Esophagus squamous epithelium (tissue), 5 donors: ENCODE data around the gene FCN1. TPM values are rescaled to one million over a fixed set of nuclear protein-coding genes. Genes with fewer than 3 reads are reported as not detected.

Experiments used
- DNase-seq: peaks from one replicate; lab custom pipeline; 2025; lab: John Stamatoyannopoulos, UW
- H3K27ac ChIP-seq, 4 donors: fragments of 200-600 bp; sonication (generic); one replicate each; pipeline ENCODE4 v1.5.1; 2016 to 2019; ENCODE audit warnings: mild to moderate bottlenecking in 1 of 4
- H3K27me3 ChIP-seq, 4 donors: fragments of 200-600 bp; sonication (generic); 1 replicate in 3 of 4; 2 replicates in 1 of 4; pipeline versions ENCODE4 v1.5.1 to v1.6.0; 2017 to 2021; ENCODE audit warnings: antibody characterized with exemption in 1 of 4
- H3K36me3 ChIP-seq, 3 donors: fragments of 200-600 bp; sonication (generic); one replicate each; pipeline ENCODE4 v1.5.1; 2016 to 2019
- H3K4me1 ChIP-seq, 3 donors: fragments of 200-600 bp; sonication (generic); one replicate each; pipeline ENCODE4 v1.5.1; 2017 to 2019
- H3K4me3 ChIP-seq, 4 donors: fragments of 200-600 bp; sonication (generic); 1 replicate in 3 of 4; 2 replicates in 1 of 4; pipeline ENCODE4 v1.5.1; 2016 to 2019; ENCODE audit warnings: mild to moderate bottlenecking in 2 of 4, moderate library complexity in 1 of 4
- H3K9me3 ChIP-seq, 3 donors: fragments of 200-600 bp; sonication (generic); one replicate each; pipeline ENCODE4 v1.5.1; 2016 to 2019
- POLR2A ChIP-seq, 4 donors: fragments of 450-650 bp; IDR thresholded peaks; one replicate each; pipeline ENCODE4 v1.6.1; 2017; ENCODE audit warnings: antibody characterized with exemption in 4 of 4, mild to moderate bottlenecking in 4 of 4, moderate library complexity in 3 of 4
- WGBS, 2 donors: methylation state at CpG; one replicate each; pipeline ENCODE4 v1.1.5; 2018; 5-methylcytosine and 5-hydroxymethylcytosine counted together
- intact Hi-C: fragments of 100-400 bp; cut with DNase I; formaldehyde crosslinking; loops from one replicate; pipeline ENCODE4 v1.15.0; 2022
- total RNA-seq, 4 donors: library from RNA; depleted of rRNA; stranded (reverse); fragments of >200 nt; gene quantifications; one replicate each; pipeline ENCODE4 v1.1.0, GENCODE V29; 2016
- TF ChIP-seq, protein P1 (sequence below), 6 experiments: fragments of 450-650 bp in 4 of 6; fragments of 200-600 bp in 2 of 6; sonication (generic) in 2 of 6; IDR thresholded peaks; one replicate each; pipeline ENCODE4 v1.5.1; 2016 to 2019; ENCODE audit warnings: antibody characterized with exemption in 6 of 6, mild to moderate bottlenecking in 4 of 6, moderate library complexity in 4 of 6
- donor health status: DM: yes; HTN: yes; CAD: no.

The FCN1 gene
- total RNA-seq, 4 donors from 2014 or later = 0.22 to 5.7 (median 0.76) TPM; not detected in 1

DNA sequence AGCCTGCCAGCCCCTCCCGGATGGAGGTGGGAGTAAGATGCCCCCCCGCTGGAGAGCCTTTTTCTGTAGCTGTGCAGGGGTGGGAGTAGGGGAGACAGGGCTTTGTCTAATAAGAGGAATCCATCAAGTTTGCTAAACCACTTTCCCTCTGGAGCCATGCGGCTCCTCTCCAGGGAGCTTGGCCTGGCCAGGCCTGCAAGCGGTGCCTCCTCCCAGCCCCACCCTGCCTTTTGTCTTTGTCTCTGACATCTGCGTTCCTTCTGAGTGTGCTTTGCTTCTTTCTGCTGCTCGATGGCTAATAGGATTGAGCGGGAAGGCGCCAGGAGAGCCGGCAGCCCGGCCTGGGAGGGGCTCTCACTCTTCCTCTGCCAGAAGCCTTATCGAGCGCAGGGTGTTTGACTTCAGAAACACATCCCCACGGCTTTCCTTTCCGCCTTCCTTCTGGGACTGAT is 26.7 kb upstream of the FCN1 start:
- Histone ChIP-seq H3K27ac (peak overlapping the region in 2 of 4 donors; percentile 3 to 5), H3K36me3 (no peaks in the 10 kb centered on the region), H3K27me3 (peaks cover 0 to 93% (median 0%) of the 10 kb centered on the region in 4 donors), H3K4me1 (peaks cover 3 to 29% (median 17%) of the 10 kb centered on the region in 3 donors), H3K9me3 (no peaks in the 10 kb centered on the region), H3K4me3 (no peak overlapping the region)
- intact Hi-C loops = no loop called here
- no peak for TF ChIP-seq POLR2A (IDR thresholded peaks at IDR 0.05)
- TF ChIP-seq, protein P1, sequence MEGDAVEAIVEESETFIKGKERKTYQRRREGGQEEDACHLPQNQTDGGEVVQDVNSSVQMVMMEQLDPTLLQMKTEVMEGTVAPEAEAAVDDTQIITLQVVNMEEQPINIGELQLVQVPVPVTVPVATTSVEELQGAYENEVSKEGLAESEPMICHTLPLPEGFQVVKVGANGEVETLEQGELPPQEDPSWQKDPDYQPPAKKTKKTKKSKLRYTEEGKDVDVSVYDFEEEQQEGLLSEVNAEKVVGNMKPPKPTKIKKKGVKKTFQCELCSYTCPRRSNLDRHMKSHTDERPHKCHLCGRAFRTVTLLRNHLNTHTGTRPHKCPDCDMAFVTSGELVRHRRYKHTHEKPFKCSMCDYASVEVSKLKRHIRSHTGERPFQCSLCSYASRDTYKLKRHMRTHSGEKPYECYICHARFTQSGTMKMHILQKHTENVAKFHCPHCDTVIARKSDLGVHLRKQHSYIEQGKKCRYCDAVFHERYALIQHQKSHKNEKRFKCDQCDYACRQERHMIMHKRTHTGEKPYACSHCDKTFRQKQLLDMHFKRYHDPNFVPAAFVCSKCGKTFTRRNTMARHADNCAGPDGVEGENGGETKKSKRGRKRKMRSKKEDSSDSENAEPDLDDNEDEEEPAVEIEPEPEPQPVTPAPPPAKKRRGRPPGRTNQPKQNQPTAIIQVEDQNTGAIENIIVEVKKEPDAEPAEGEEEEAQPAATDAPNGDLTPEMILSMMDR (IDR thresholded peaks at IDR 0.05) = no peak
- 15 to 26% methylated on average over 11 of the region's 14 CpGs for WGBS, 2 donors
- no peak for DNase-seq

DNA sequence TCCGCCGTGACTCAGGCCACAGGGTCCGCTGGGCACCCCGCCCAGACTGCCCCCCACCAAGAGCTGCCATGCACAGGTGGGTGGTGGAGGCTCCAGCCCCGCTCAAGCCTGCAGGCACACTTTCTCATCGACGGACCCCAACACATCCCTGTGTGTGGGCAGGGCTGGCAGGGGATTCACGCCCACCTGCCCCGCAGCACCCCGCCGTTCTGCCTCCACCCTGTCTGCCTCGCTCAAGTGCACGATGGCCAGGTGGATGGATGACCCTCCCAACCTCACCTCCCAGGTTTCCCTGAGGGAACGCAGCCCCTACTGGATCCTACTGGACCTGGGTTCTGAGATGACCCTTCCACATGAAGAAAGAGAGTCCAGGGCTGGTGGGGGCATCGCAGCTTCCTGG is 26.1 kb upstream of the FCN1 start:
- 67 to 100% methylated on average over 1 to 4 of the region's 15 CpGs for WGBS, 2 donors
- no peak for TF ChIP-seq POLR2A (IDR thresholded peaks at IDR 0.05)
- TF ChIP-seq, protein P1 (IDR thresholded peaks at IDR 0.05) = no peak
- Histone ChIP-seq H3K27ac (peak overlapping the region in 1 of 4 donors; percentile 3), H3K9me3 (no peaks in the 10 kb centered on the region), H3K27me3 (peaks cover 0 to 97% (median 0%) of the 10 kb centered on the region in 4 donors), H3K36me3 (no peaks in the 10 kb centered on the region), H3K4me3 (no peak overlapping the region), H3K4me1 (peaks cover 3 to 29% (median 17%) of the 10 kb centered on the region in 3 donors)
- intact Hi-C loops = no loop called here
- no peak for DNase-seq

DNA sequence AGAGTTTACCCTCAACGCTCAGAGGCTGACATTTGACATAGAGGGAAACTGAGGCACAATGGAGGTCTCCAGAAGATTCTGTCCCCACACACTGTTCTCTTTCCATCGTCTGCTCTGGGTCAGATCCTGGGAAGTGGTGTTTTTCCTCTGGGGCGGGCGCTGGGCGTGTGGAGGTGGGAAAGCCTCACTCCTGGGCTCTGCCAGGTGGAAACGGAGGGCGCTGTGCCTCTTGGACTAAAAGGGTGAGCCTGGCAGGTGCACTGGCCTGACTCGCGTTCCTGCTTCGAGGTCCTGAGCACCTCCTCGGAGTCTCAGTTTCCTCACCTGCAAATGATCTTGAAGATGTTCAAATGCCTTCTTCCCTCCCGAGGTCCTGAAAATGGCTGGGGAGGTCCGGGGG is 25.7 kb upstream of the FCN1 start:
- Histone ChIP-seq H3K27me3 (peaks cover 0 to 97% (median 0%) of the 10 kb centered on the region in 4 donors), H3K9me3 (no peaks in the 10 kb centered on the region), H3K36me3 (no peaks in the 10 kb centered on the region), H3K4me1 (peaks cover 3 to 29% (median 17%) of the 10 kb centered on the region in 3 donors), H3K4me3 (no peak overlapping the region), H3K27ac (no peak overlapping the region)
- TF ChIP-seq, protein P1 (IDR thresholded peaks at IDR 0.05) = no peak
- no peak for TF ChIP-seq POLR2A (IDR thresholded peaks at IDR 0.05)
- 77 to 82% methylated on average over 4 to 6 of the region's 13 CpGs for WGBS, 2 donors
- intact Hi-C loops = no loop called here
- no peak for DNase-seq

DNA sequence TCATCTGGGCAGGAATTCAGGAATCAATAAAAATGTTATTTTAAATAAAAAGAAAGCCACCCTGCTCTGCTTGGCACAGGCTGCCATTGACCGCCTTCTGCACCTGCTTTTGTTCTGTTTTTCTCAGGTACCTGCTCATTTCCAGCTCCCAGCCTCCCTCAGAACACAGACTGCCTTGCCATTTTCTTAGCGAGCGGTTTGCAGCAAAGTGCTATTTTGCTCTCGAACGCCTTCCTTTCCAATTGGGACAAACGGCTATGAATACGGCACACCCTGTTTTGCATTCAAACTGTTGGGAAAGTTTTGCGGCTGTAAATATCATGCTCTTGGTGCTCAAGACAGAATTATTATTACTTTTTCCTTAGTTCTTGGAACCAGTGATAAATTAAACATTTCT is 25.1 kb upstream of the FCN1 start:
- DNase-seq = no peak
- H3K4me1 ChIP-seq = peaks cover 3 to 29% (median 17%) of the 10 kb centered on the region in 3 donors
- intact Hi-C loops = no loop called here
- no peak overlapping the region for H3K4me3 ChIP-seq
- no peaks in the 10 kb centered on the region for H3K36me3 ChIP-seq
- peaks cover 0 to 98% (median 0%) of the 10 kb centered on the region in 4 donors for H3K27me3 ChIP-seq
- no peak overlapping the region for H3K27ac ChIP-seq
- 54 to 66% methylated on average over 8 of the region's 8 CpGs for WGBS, 2 donors
- no peak for TF ChIP-seq POLR2A (IDR thresholded peaks at IDR 0.05)
- TF ChIP-seq, protein P1 (IDR thresholded peaks at IDR 0.05) = no peak
- no peaks in the 10 kb centered on the region for H3K9me3 ChIP-seq

DNA sequence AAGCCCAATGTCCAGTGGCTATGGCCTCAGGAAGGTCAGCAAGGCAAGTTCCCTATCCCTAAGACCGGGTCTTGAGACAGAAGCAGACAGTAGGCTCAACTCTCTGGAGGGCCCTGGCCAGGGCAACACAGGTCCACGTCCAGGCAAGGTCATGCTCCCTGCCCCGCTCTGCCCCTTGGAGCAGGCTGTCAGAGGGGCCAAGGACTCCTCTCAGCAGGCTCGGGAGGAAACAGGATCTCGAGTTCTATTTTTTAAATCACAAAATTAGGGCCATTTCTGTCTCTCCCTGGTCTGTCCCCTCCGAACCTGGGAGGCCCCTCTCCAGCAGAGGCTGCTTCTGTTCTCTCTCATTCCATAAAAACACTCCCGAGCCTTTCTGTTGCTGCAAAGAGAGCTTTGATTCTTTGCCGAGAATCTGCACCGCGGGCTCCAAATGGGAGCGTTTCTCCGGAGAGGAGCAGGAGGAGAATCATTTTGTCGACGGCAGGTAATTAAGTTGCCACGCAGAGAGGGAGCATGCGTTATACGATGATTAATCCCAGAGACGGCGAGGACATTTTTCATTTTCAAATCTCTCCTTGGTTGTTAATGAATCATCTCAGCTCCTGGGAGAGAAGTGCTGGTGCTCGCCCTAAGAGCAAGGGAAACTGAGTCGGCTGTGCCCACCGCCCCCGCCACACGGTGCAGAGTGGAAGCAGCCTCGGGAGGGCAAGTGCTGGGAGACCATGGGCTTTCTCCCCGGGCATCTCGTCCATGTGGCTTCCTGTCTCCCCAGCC is 24.5 kb upstream of the FCN1 start:
- WGBS, 2 donors = 50 to 58% methylated on average over 20 to 26 of the region's 27 CpGs
- H3K27me3 ChIP-seq = peaks cover 0 to 98% (median 0%) of the 10 kb centered on the region in 4 donors
- TF ChIP-seq POLR2A (IDR thresholded peaks at IDR 0.05) = no peak
- TF ChIP-seq, protein P1 (IDR thresholded peaks at IDR 0.05) = no peak
- intact Hi-C loops = no loop called here
- no peaks in the 10 kb centered on the region for H3K9me3 ChIP-seq
- H3K27ac ChIP-seq = no peak overlapping the region
- no peaks in the 10 kb centered on the region for H3K36me3 ChIP-seq
- peaks cover 3 to 29% (median 17%) of the 10 kb centered on the region in 3 donors for H3K4me1 ChIP-seq
- H3K4me3 ChIP-seq = no peak overlapping the region
- no peak for DNase-seq
